Cardiac muscle cell (in vitro differentiated cells and primary cell): Measurements from ENCODE around the gene OR6N1. TPM values are rescaled to one million over a fixed set of nuclear protein-coding genes. Genes with fewer than 3 reads are reported as not detected.

Experiments used
- DNase-seq, 2 donors: peaks; one replicate each; pipeline versions ENCODE4 v3.0.0 to v3.0.0-alpha.2; 2010 to 2017; ENCODE audit warnings: low read depth in 1 of 2, low spot score in 1 of 2
- H3K27ac ChIP-seq: fragments of 200-600 bp; sonication (generic); 2 replicates; pipeline ENCODE4 v1.5.1; 2016
- H3K27me3 ChIP-seq: fragments of 200-600 bp; sonication (generic); 2 replicates; pipeline ENCODE4 v1.6.0; 2016; ENCODE audit warnings: control low read depth
- H3K36me3 ChIP-seq: fragments of 200-600 bp; sonication (generic); 2 replicates; pipeline ENCODE4 v1.5.1; 2016; ENCODE audit warnings: control low read depth
- H3K4me1 ChIP-seq: fragments of 200-600 bp; sonication (generic); 2 replicates; pipeline ENCODE4 v1.8.1; 2017; ENCODE audit warnings: low read depth, mild to moderate bottlenecking, mixed run types
- H3K4me3 ChIP-seq: fragments of 200-600 bp; sonication (generic); 2 replicates; pipeline ENCODE4 v1.5.1; 2016; ENCODE audit warnings: mild to moderate bottlenecking
- H3K9me3 ChIP-seq: fragments of 200-600 bp; sonication (generic); 2 replicates; pipeline ENCODE4 v1.5.1; 2017; ENCODE audit warnings: low read depth, mild to moderate bottlenecking, control low read depth
- polyA plus RNA-seq: library from polyadenylated mRNA; unstranded; fragments of >200 nt; fragmentation: Nextera tagmentation; extraction: Ambion mirVana; gene quantifications from 2 replicates; pipeline ENCODE4 v1.2.1, GENCODE V29; 2016
- total RNA-seq: library from RNA; depleted of rRNA; stranded (reverse); fragments of >200 nt; gene quantifications from 2 replicates; pipeline ENCODE4 v1.2.3, GENCODE V29; 2016
- TF ChIP-seq, protein P1 (sequence below): IDR thresholded peaks from 2 replicates; pipeline ENCODE4 v1.5.1; 2012; ENCODE audit warnings: low read depth, mild to moderate bottlenecking, low read length

OR6N1 gene
- total and polyA plus RNA-seq, 2 experiments from 2014 or later = not detected

DNA sequence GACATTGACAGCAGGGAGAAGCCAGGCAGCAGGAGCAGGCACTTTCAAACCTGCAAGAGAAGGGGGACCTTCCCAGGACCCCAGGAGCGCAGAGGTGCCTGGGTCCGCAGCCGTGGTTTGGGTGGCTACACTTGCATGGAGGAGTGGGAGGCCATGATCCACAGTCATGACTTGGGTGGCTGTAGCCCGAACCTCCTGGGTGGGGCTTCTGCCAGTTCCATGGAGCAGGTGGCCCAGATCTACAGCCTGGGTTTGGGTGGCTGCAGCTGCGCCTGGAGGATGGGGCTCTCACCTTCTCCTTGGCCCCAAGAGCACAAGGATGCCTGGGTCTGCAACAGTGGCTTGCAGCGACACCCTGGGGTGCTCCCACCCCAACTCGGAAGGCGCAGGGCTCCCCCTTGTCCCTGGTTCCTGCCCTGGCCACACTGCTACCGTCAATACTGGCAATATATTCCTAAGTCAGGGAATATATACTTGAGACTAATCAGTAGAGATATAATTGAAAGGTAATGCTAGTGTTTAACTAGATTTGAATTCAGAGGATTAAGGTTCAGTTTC, 19.8 kb downstream of the OR6N1 start:
- no peaks in the 10 kb centered on the region for H3K36me3 ChIP-seq
- no peaks in the 10 kb centered on the region for H3K9me3 ChIP-seq
- no peaks in the 10 kb centered on the region for H3K4me1 ChIP-seq
- no peak overlapping the region for H3K4me3 ChIP-seq
- TF ChIP-seq, protein P1, sequence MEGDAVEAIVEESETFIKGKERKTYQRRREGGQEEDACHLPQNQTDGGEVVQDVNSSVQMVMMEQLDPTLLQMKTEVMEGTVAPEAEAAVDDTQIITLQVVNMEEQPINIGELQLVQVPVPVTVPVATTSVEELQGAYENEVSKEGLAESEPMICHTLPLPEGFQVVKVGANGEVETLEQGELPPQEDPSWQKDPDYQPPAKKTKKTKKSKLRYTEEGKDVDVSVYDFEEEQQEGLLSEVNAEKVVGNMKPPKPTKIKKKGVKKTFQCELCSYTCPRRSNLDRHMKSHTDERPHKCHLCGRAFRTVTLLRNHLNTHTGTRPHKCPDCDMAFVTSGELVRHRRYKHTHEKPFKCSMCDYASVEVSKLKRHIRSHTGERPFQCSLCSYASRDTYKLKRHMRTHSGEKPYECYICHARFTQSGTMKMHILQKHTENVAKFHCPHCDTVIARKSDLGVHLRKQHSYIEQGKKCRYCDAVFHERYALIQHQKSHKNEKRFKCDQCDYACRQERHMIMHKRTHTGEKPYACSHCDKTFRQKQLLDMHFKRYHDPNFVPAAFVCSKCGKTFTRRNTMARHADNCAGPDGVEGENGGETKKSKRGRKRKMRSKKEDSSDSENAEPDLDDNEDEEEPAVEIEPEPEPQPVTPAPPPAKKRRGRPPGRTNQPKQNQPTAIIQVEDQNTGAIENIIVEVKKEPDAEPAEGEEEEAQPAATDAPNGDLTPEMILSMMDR = no peak
- peaks cover 5% of the 10 kb centered on the region for H3K27me3 ChIP-seq
- H3K27ac ChIP-seq = no peak overlapping the region
- DNase-seq = no peak

DNA sequence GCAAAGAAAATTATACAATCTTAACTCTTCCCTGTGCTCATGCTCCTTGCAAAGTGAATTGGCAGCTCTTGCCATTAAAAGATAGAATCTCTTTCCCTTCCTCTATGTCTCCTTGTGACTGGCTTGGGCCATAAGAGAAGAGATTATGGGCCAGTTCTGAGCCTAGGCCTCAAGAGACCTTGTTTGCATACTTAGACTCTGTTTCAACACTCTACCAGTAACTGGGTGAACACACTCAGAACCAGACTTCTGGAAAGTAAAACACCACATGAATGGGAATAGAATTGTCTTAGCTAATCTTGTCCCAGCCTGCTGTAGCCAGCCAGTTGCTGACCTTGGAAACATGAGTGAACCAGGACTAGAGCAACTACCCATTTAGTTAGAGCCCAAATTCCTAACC, 36.1 kb downstream of the OR6N1 start:
- no peak for DNase-seq
- Histone ChIP-seq H3K27me3 (no peaks in the 10 kb centered on the region), H3K36me3 (no peaks in the 10 kb centered on the region), H3K9me3 (no peaks in the 10 kb centered on the region), H3K27ac (no peak overlapping the region), H3K4me1 (no peaks in the 10 kb centered on the region), H3K4me3 (no peak overlapping the region)
- TF ChIP-seq, protein P1 = no peak

DNA sequence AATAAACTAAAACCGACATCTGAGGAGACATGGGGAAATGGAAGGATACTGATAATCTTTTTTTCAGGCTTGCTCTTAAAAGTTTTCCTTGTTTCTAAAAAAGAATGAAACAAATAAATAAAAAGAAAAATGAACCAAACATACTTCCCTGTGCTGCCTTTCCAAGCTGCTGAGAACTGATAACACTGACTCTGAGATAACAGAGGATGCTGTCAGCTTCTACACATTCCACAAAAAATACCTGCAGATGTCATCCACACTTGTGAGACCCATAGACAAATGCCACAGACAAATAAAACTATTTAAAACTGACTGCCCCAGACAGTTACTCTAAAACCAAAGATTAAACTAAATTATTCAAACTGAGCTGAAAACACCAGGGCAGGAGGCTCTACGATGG, 39.5 kb downstream of the OR6N1 start:
- TF ChIP-seq, protein P1 = no peak
- Histone ChIP-seq H3K27ac (no peak overlapping the region), H3K36me3 (no peaks in the 10 kb centered on the region), H3K27me3 (no peaks in the 10 kb centered on the region), H3K4me1 (no peaks in the 10 kb centered on the region), H3K9me3 (no peaks in the 10 kb centered on the region), H3K4me3 (no peak overlapping the region)
- DNase-seq = no peak

DNA sequence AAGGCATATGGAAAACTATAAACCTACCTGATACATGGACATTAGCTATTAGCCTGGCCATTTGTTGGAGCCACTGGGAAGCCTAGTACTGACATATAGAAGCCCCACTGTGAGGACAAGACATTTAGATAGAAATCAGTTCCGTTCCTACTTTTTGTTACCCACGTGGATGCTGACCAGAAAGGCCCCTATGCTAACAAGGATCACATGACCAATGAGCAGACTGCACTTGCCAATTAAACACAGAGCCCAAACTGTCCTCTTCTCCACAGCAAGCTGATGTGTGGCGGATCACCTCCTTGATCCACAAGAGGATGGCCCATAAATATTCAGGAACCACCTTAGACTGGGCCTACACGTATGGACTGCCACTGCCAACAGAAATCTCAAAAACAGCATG, 40.3 kb downstream of the OR6N1 start:
- Histone ChIP-seq H3K27me3 (no peaks in the 10 kb centered on the region), H3K4me3 (no peak overlapping the region), H3K4me1 (no peaks in the 10 kb centered on the region), H3K27ac (no peak overlapping the region), H3K9me3 (no peaks in the 10 kb centered on the region), H3K36me3 (no peaks in the 10 kb centered on the region)
- no peak for DNase-seq
- TF ChIP-seq, protein P1 = no peak

DNA sequence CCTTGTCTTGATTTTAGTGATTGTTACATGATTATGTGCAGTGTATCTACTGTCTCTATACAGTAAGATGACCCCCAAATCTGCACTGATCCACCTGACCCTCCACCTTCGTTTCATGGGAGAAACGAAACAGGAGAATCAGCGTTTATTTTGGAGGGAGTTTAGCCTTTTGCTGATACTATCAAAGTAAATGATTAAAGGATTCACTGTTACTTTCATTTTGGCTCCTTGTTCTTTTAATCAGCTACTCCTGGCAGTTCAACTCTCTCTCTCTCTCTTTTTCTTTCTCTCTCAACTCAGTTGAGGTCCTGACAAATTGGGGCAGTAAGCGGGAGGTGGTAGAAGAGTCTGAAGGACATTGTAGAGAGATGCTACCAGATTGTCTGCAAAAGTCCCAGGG, 41.5 kb downstream of the OR6N1 start:
- TF ChIP-seq, protein P1 = no peak
- no peaks in the 10 kb centered on the region for H3K9me3 ChIP-seq
- no peak for DNase-seq

More for the DNA sequence above, 41.5 kb downstream of the OR6N1 start:
- Histone ChIP-seq H3K4me3 (no peak overlapping the region), H3K36me3 (no peaks in the 10 kb centered on the region), H3K4me1 (no peaks in the 10 kb centered on the region), H3K27me3 (no peaks in the 10 kb centered on the region), H3K27ac (no peak overlapping the region)
